ENCODE data around the gene CACNB1.

The CACNB1 gene

GRCh38 chr17:39165178-39165840, 32.2 kb downstream of the CACNB1 start:
- no peaks in the 10 kb centered on the region for H3K9me3 ChIP-seq (replicated peaks; ENCODE audit: insufficient read depth, low read length)
- peak overlapping the region; percentile 78 for H3K4me2 ChIP-seq (ENCODE audit: low read depth, low read length)
- peaks cover 13% of the 10 kb centered on the region; the same call in 1 of the 2 replicates for H3F3A ChIP-seq (ENCODE audit: insufficient read depth, low read length)
- H3K27me3 ChIP-seq (replicated peaks; ENCODE audit: insufficient read depth, low read length) = no peaks in the 10 kb centered on the region
- peak overlapping the region; percentile 33; the same call in 1 of the 2 replicates for H3K9ac ChIP-seq (ENCODE audit: low read length)
- peak overlapping the region; percentile 58 for H3K4me3 ChIP-seq (ENCODE audit: low read length)
- H3K9me2 ChIP-seq (replicated peaks; ENCODE audit: insufficient read depth, low read length) = no peaks in the 10 kb centered on the region
- no peaks in the 10 kb centered on the region for H3K36me3 ChIP-seq (replicated peaks; ENCODE audit: insufficient read depth, low read length)
- no peak for DNase-seq
- no peaks in the 10 kb centered on the region for H4K20me1 ChIP-seq (ENCODE audit: insufficient read depth, low read length)
- no peak overlapping the region for H3K27ac ChIP-seq (ENCODE audit: low read length)
- peak overlapping the region; percentile 96 for H2AFZ ChIP-seq (ENCODE audit: low read length)
- TF ChIP-seq CTCF (IDR thresholded peaks at IDR 0.05; ENCODE audit: low read length) (no peak), EZH2 (optimal IDR thresholded peaks at IDR 0.05; ENCODE audit: low read depth, low read length) (no peak), EZH2phosphoT487 (IDR thresholded peaks at IDR 0.05; ENCODE audit: low read length) (no peak)
- H3K4me1 ChIP-seq (ENCODE audit: low read length) = peaks cover 16% of the 10 kb centered on the region
- H3K79me2 ChIP-seq (ENCODE audit: low read length) = no peaks in the 10 kb centered on the region

GRCh38 chr17:39164675-39165143, 32.8 kb downstream of the CACNB1 start:
- H3K4me1 ChIP-seq (ENCODE audit: low read length) = peaks cover 16% of the 10 kb centered on the region
- no peak overlapping the region for H3K27ac ChIP-seq (ENCODE audit: low read length)

GRCh38 chr17:39161962-39162361, 35.5 kb downstream of the CACNB1 start:
- no peaks in the 10 kb centered on the region for H4K20me1 ChIP-seq (ENCODE audit: insufficient read depth, low read length)
- TF ChIP-seq CTCF (IDR thresholded peaks at IDR 0.05; ENCODE audit: low read length) (no peak), EZH2phosphoT487 (IDR thresholded peaks at IDR 0.05; ENCODE audit: low read length) (no peak), EZH2 (optimal IDR thresholded peaks at IDR 0.05; ENCODE audit: low read depth, low read length) (no peak)
- H3F3A ChIP-seq (ENCODE audit: insufficient read depth, low read length) = peaks cover 4% of the 10 kb centered on the region; the same call in 1 of the 2 replicates
- no peak for DNase-seq
- H3K4me3 ChIP-seq (ENCODE audit: low read length) = no peak overlapping the region
- H3K27me3 ChIP-seq (replicated peaks; ENCODE audit: insufficient read depth, low read length) = 0 out of 2 replicates have a peak, but pooled peaks cover 3% of the 10 kb centered on the region
- H3K9me3 ChIP-seq (replicated peaks; ENCODE audit: insufficient read depth, low read length) = no peaks in the 10 kb centered on the region
- no peaks in the 10 kb centered on the region for H3K36me3 ChIP-seq (replicated peaks; ENCODE audit: insufficient read depth, low read length)
- peaks cover 6% of the 10 kb centered on the region for H3K4me1 ChIP-seq (ENCODE audit: low read length)
- no peak overlapping the region for H3K4me2 ChIP-seq (ENCODE audit: low read depth, low read length)
- H3K9ac ChIP-seq (ENCODE audit: low read length) = no peak overlapping the region
- H2AFZ ChIP-seq (ENCODE audit: low read length) = no peak overlapping the region
- H3K79me2 ChIP-seq (ENCODE audit: low read length) = no peaks in the 10 kb centered on the region
- H3K27ac ChIP-seq (ENCODE audit: low read length) = no peak overlapping the region
- H3K9me2 ChIP-seq (replicated peaks; ENCODE audit: insufficient read depth, low read length) = no peaks in the 10 kb centered on the region

More at GRCh38 chr17:39164675-39165143, 32.8 kb downstream of the CACNB1 start:
- Histone ChIP-seq H4K20me1 (ENCODE audit: insufficient read depth, low read length) (no peaks in the 10 kb centered on the region), H3K9me2 (replicated peaks; ENCODE audit: insufficient read depth, low read length) (no peaks in the 10 kb centered on the region), H2AFZ (ENCODE audit: low read length) (peak overlapping the region; percentile 96), H3F3A (ENCODE audit: insufficient read depth, low read length) (peaks cover 13% of the 10 kb centered on the region; the same call in 1 of the 2 replicates), H3K4me2 (ENCODE audit: low read depth, low read length) (peak overlapping the region; percentile 78), H3K9ac (ENCODE audit: low read length) (peak overlapping the region; percentile 33; the same call in 1 of the 2 replicates), H3K79me2 (ENCODE audit: low read length) (no peaks in the 10 kb centered on the region), H3K36me3 (replicated peaks; ENCODE audit: insufficient read depth, low read length) (no peaks in the 10 kb centered on the region), H3K9me3 (replicated peaks; ENCODE audit: insufficient read depth, low read length) (no peaks in the 10 kb centered on the region), H3K27me3 (replicated peaks; ENCODE audit: insufficient read depth, low read length) (no peaks in the 10 kb centered on the region), H3K4me3 (ENCODE audit: low read length) (peak overlapping the region; percentile 58)
- DNase-seq = peak; percentile 89
- TF ChIP-seq CTCF (IDR thresholded peaks at IDR 0.05; ENCODE audit: low read length) (peak; percentile 89), EZH2 (optimal IDR thresholded peaks at IDR 0.05; ENCODE audit: low read depth, low read length) (no peak)
